ENCODE results near the gene CCDC107. TPM values are rescaled to one million over a fixed set of nuclear protein-coding genes. Genes with fewer than 3 reads are reported as not detected.
"Not testable (repeated sequence)": the region's sequence is repeated elsewhere in the genome, so short reads cannot be mapped to it uniquely, and the experiment has no call there.

CCDC107 gene
- total RNA-seq, 2 experiments from 2014 or later, result 12.1 to 13.7 TPM

DNA sequence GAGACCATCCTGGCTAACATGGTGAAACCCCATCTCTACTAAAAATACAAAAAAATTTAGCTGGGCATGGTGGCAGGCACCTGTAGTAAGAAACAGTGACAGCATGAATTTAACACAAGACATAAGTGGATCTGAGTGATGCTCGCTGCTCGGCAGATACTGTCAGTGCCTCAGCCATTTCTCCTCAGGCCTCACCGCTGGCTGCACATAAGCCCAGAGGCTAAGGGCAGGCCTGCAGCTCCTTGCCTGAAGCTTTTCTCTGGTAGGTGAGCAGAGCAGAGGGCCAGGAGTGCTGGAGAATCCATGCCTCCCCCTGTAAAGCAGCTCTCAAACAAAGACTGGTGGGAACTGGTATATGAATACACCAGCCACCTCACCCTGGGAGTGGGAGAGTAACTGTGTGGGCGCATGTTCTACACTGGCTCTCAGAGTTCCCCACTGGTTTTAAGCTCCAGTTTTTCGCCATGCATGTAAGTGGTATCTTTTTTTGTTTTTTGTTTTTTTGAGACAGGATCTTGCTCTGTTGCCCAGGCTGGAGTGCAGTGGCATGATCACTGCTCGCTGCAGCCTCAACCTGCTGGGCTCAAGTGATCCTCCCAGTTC is 29.6 kb upstream of the CCDC107 start:
- peaks cover 16% of the 10 kb centered on the region for H3K4me1 Mint-ChIP-seq (ENCODE audit: low read depth)
- H3K27me3 Mint-ChIP-seq, result no peaks in the 10 kb centered on the region
- H3K4me3 Mint-ChIP-seq, result no peak overlapping the region
- intact Hi-C loops (cut with micrococcal nuclease), result no loop called here
- H3K36me3 Mint-ChIP-seq (ENCODE audit: low read depth), result no peaks in the 10 kb centered on the region
- POLR2A ChIA-PET, result interaction anchor here (0.6 to 3.0 kb wide), 6 partner anchors 9 to 185 kb away, joined by 3 to 8 read pairs (median 4); no protein-coding TSS in a partner anchor
- no peaks in the 10 kb centered on the region for H3K9me3 Mint-ChIP-seq
- CTCF ChIA-PET, result interaction anchor here (0.9 to 4.6 kb wide), 12 partner anchors 9 to 409 kb away, joined by 3 to 25 read pairs (median 6); partner anchors contain the start of genes ARHGEF39, CCDC107 and RMRP
- DNase-seq, result no peak
- H3K27ac Mint-ChIP-seq, result no peak overlapping the region
- ATAC-seq, result no peak
- TF ChIP-seq, protein P1, sequence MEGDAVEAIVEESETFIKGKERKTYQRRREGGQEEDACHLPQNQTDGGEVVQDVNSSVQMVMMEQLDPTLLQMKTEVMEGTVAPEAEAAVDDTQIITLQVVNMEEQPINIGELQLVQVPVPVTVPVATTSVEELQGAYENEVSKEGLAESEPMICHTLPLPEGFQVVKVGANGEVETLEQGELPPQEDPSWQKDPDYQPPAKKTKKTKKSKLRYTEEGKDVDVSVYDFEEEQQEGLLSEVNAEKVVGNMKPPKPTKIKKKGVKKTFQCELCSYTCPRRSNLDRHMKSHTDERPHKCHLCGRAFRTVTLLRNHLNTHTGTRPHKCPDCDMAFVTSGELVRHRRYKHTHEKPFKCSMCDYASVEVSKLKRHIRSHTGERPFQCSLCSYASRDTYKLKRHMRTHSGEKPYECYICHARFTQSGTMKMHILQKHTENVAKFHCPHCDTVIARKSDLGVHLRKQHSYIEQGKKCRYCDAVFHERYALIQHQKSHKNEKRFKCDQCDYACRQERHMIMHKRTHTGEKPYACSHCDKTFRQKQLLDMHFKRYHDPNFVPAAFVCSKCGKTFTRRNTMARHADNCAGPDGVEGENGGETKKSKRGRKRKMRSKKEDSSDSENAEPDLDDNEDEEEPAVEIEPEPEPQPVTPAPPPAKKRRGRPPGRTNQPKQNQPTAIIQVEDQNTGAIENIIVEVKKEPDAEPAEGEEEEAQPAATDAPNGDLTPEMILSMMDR (IDR thresholded peaks at IDR 0.05), result no peak

DNA sequence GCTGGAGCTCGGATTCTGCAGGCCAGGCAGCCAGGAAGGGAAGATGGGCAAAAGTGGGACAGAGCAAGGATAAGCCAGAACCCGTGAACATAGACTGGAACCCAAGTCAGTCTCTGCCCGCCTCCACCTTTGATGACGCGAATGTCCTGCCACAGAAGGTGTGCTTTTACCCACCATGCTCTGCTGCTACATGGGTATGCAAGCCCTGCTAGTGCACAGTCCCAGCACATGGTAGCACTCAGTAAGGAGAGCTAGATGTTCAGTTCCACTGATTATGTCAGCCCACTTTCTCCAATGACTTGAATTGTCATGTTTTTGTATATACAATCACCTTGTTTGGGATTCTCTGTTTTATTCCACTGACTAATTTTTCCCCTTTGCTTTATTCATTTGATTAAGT is 28.5 kb upstream of the CCDC107 start:
- Mint-ChIP-seq H3K36me3 (ENCODE audit: low read depth) (no peaks in the 10 kb centered on the region), H3K27ac (no peak overlapping the region), H3K4me3 (no peak overlapping the region), H3K4me1 (ENCODE audit: low read depth) (peaks cover 17% of the 10 kb centered on the region), H3K9me3 (no peaks in the 10 kb centered on the region), H3K27me3 (no peaks in the 10 kb centered on the region)
- CTCF ChIA-PET, result interaction anchor here (1.4 to 4.6 kb wide), 11 partner anchors 10 to 67 kb away, joined by 3 to 25 read pairs (median 6); partner anchors contain the start of genes ARHGEF39, CCDC107 and RMRP
- TF ChIP-seq, protein P1 (IDR thresholded peaks at IDR 0.05), result no peak
- intact Hi-C loops (cut with micrococcal nuclease), result no loop called here
- no peak for DNase-seq
- POLR2A ChIA-PET, result interaction anchor here (0.6 to 3.0 kb wide), 3 partner anchors 10 to 18 kb away, joined by 3 to 8 read pairs (median 7); no protein-coding TSS in a partner anchor
- ATAC-seq, result peak; percentile 47

DNA sequence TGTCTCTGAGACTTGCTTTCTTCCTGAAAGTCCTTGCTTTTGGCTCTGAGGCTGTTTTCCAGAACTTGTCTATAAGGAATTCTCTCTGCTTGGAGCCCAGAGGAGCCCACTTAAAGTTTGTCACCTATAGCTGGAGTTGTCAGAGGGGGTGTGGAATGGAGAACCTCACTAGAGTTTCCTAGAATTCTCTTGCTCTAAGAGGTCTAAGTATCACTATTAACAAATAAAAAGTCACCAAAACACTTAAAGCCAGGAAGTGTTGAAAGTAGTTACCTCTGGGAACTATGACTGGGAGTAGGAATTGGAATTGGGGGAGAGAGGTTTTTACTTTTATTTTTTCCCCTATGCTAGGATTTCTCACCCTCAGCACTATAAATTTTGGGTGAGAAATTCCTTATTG is 22.4 kb upstream of the CCDC107 start:
- Mint-ChIP-seq H3K4me3 (no peak overlapping the region), H3K4me1 (ENCODE audit: low read depth) (peaks cover 57% of the 10 kb centered on the region), H3K27me3 (no peaks in the 10 kb centered on the region), H3K27ac (peak overlapping the region; percentile 80), H3K36me3 (ENCODE audit: low read depth) (peaks cover 14% of the 10 kb centered on the region), H3K9me3 (peaks cover 6% of the 10 kb centered on the region)
- intact Hi-C loops (cut with micrococcal nuclease), result no loop called here
- TF ChIP-seq, protein P1 (IDR thresholded peaks at IDR 0.05), result no peak
- ChIA-PET POLR2A (interaction anchor here (1.2 to 2.1 kb wide), 2 partner anchors 12 to 16 kb away, joined by 3 to 13 read pairs; no protein-coding TSS in a partner anchor), CTCF (interaction anchor here (1.0 to 2.7 kb wide), 5 partner anchors 12 to 25 kb away, joined by 3 to 11 read pairs (median 8); no protein-coding TSS in a partner anchor)
- ATAC-seq (no peak), DNase-seq (no peak)

DNA sequence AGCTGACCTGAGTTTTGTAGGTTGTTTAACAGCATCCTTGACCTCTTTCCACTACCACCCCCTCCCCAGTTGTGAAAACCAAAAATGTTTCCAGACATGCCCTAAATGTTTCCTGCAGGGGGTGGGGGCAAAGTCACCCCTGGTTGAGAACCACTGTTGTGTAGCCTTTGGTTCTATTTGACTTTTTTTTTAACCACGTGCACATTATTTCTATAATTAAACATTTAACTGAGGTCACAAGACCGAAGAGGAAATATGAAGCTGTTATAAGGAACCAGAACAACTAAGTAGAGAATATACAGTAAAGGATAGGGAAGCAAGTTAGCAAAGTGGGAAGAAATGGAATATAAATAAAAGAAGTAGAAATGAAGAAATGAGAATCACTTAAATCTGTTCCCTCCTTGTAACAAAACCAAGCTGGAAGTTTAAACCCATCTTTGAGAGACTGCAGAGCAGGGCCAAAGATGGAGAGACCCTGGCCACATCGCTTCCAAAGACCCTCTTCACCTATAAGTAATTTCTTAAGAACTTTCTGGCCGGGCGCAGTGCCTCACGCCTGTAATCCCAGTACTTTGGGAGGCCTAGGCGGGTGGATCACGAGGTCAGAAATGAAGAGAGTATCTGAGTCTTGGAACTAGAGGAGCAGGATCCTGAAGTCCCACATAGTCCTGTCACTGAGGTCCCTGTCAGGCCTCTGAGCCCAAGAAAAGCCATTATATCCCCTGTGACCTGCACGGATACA is 21.8 kb upstream of the CCDC107 start:
- intact Hi-C loops (cut with micrococcal nuclease), result no loop called here
- peaks cover 63% of the 10 kb centered on the region for H3K4me1 Mint-ChIP-seq (ENCODE audit: low read depth)
- no peak for DNase-seq
- H3K27me3 Mint-ChIP-seq, result no peaks in the 10 kb centered on the region
- H3K27ac Mint-ChIP-seq, result peak overlapping the region; percentile 80
- POLR2A ChIA-PET, result interaction anchor here (0.6 to 2.1 kb wide), 3 partner anchors 12 to 28 kb away, joined by 3 to 13 read pairs (median 3); no protein-coding TSS in a partner anchor
- H3K36me3 Mint-ChIP-seq (ENCODE audit: low read depth), result peaks cover 18% of the 10 kb centered on the region
- TF ChIP-seq, protein P1 (IDR thresholded peaks at IDR 0.05), result no peak
- H3K4me3 Mint-ChIP-seq, result no peak overlapping the region
- no peak for ATAC-seq
- CTCF ChIA-PET, result interaction anchor here (0.7 to 2.7 kb wide), 5 partner anchors 10 to 25 kb away, joined by 3 to 11 read pairs (median 8); no protein-coding TSS in a partner anchor
- H3K9me3 Mint-ChIP-seq, result peaks cover 6% of the 10 kb centered on the region

DNA sequence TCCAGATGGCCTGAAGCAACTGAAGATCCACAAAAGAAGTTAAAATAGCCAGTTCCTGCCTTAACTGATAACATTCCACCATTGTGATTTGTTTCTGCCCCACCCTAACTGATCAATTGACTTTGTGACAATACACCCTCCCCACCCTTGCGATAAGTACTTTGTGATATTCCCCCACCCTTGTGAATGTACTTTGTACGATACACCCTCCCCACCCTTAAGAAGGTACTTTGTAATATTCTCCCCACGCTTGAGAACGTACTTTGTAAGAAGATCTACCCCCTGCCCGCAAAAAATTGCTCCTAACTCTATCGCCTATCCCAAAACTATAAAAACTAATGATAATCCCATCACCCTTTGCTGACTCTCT is 21.2 kb upstream of the CCDC107 start:
- Mint-ChIP-seq H3K27ac (peak overlapping the region; percentile 80), H3K36me3 (ENCODE audit: low read depth) (peaks cover 22% of the 10 kb centered on the region), H3K4me1 (ENCODE audit: low read depth) (peaks cover 67% of the 10 kb centered on the region)
- H3K4me3 Mint-ChIP-seq; H3K9me3 Mint-ChIP-seq; ATAC-seq; H3K27me3 Mint-ChIP-seq; DNase-seq; intact Hi-C loops (cut with micrococcal nuclease): not testable (repeated sequence)
- ChIA-PET POLR2A (interaction anchor here (0.6 to 2.1 kb wide), 2 partner anchors 17 to 28 kb away, joined by 3 to 13 read pairs; no protein-coding TSS in a partner anchor), CTCF (interaction anchor here (0.7 to 2.7 kb wide), 3 partner anchors 9 to 26 kb away, joined by 4 to 11 read pairs (median 10); no protein-coding TSS in a partner anchor)

DNA sequence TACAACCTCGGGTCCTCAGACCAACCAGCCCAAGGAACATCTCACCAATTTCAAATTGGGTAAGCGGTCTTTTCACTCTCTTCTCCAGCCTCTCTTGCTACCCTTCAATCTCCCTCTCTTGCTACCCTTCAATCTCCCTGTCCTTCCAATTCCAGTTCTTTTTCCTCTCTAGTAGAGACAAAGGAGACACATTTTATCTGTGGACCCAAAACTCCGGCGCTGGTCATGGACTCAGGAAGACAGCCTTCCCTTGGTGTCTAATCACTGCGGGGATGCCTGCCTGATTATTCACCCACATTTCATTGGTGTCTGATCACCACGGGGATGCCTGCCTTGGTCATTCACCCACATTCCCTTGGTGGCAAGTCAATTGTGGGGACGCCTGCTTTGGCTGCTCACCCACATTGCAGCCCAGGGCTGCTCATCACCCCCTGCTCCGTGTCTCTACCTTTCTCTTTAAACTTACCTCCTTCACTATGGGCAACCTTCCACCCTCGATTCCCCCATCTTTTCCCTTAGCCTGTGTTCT is 20.6 kb upstream of the CCDC107 start:
- DNase-seq; ATAC-seq; intact Hi-C loops (cut with micrococcal nuclease); H3K4me3 Mint-ChIP-seq; H3K9me3 Mint-ChIP-seq; H3K27me3 Mint-ChIP-seq: not testable (repeated sequence)
- Mint-ChIP-seq H3K27ac (peak overlapping the region; percentile 48), H3K36me3 (ENCODE audit: low read depth) (peaks cover 22% of the 10 kb centered on the region), H3K4me1 (ENCODE audit: low read depth) (peaks cover 67% of the 10 kb centered on the region)
- ChIA-PET POLR2A (interaction anchor here (1.6 to 1.8 kb wide), 2 partner anchors 9 to 10 kb away, joined by 3 to 4 read pairs; no protein-coding TSS in a partner anchor), CTCF (interaction anchor here (1.1 to 3.4 kb wide), 2 partner anchors 8 to 12 kb away, joined by 3 to 15 read pairs; no protein-coding TSS in a partner anchor)

DNA sequence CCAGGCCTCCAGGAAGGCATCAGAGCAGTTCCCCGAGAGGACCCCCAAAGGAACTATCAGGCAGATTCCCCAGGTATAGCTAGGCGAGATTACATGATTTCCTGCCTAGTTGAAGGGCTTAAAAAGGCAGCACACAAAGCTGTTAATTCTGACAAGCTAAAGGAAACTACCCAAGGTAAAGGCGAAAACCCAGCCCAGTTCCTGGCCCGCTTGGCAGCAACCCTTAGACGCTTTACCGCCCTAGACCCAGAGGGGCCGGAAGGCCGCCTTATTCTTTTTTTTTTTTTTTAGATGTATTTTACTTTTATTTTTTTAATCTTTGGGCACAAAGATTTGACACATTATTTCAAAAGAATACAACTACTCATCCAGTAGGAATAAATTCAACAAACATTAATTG is 19.3 kb upstream of the CCDC107 start:
- H3K27me3 Mint-ChIP-seq; intact Hi-C loops (cut with micrococcal nuclease); H3K9me3 Mint-ChIP-seq: not testable (repeated sequence)
- peaks cover 75% of the 10 kb centered on the region for H3K4me1 Mint-ChIP-seq (ENCODE audit: low read depth)
- H3K27ac Mint-ChIP-seq, result peak overlapping the region; percentile 96
- ATAC-seq, result peak; percentile 57
- H3K4me3 Mint-ChIP-seq, result peak overlapping the region; percentile 32
- POLR2A ChIA-PET, result interaction anchor here (0.6 to 1.8 kb wide), 5 partner anchors 9 to 477 kb away, joined by 3 to 5 read pairs (median 4); partner anchors contain the start of gene UNC13B
- peaks cover 27% of the 10 kb centered on the region for H3K36me3 Mint-ChIP-seq (ENCODE audit: low read depth)
- peak; percentile 52 for DNase-seq
- CTCF ChIA-PET, result interaction anchor here (0.7 to 3.4 kb wide), 9 partner anchors 9 to 39 kb away, joined by 3 to 15 read pairs (median 5); partner anchors contain the start of genes CD72 and SIT1

Measured in activated CD8-positive, alpha-beta T cell treated with anti-CD3 and anti-CD28 coated beads for 36 hours (primary cell).